HL-60 (cell line): ENCODE measurements around the gene PHRF1.

Experiments used
- DNase-seq, 2 experiments: peaks; one replicate each; pipeline ENCODE4 v3.0.0-alpha.2; 2010 to 2020; ENCODE audit warnings: low read depth in 1 of 2, low spot score in 1 of 2
- H3K27ac ChIP-seq: fragments of 250-450 bp; sonication (Bioruptor Pico); replicated peaks from 2 replicates; pipeline ENCODE4 v1.5.1; 2020; ENCODE audit warnings: mild to moderate bottlenecking, moderate library complexity
- H3K27me3 ChIP-seq: fragments of 250-450 bp; sonication (Bioruptor Pico); 2 replicates; pipeline ENCODE4 v1.5.1; 2021; ENCODE audit warnings: mild to moderate bottlenecking, moderate library complexity; ENCODE audit not compliant: insufficient read depth, poor library complexity, severe bottlenecking
- H3K4me3 ChIP-seq: replicated peaks from 2 replicates; pipeline ENCODE4 v1.5.1; 2011; ENCODE audit warnings: mild to moderate bottlenecking, control low read depth, low read length; ENCODE audit not compliant: insufficient read depth
- GABPA ChIP-seq: IDR thresholded peaks from 2 replicates; pipeline ENCODE4 v1.6.1; 2012; ENCODE audit warnings: low read depth
- POLR2AphosphoS5 ChIP-seq: IDR thresholded peaks from 2 replicates; pipeline ENCODE4 v1.6.1; 2012; ENCODE audit warnings: low read depth
- SPI1 ChIP-seq: IDR thresholded peaks from 2 replicates; pipeline ENCODE4 v1.6.1; 2012; ENCODE audit warnings: low read depth, mild to moderate bottlenecking, borderline replicate concordance
- TF ChIP-seq, protein P1 (sequence below): IDR thresholded peaks from 2 replicates; pipeline ENCODE4 v1.6.1; 2012; ENCODE audit warnings: low read depth; ENCODE audit not compliant: insufficient replicate concordance
- TF ChIP-seq, protein P2 (sequence below): IDR thresholded peaks from one replicate; pipeline ENCODE4 v1.5.1; 2011; ENCODE audit warnings: low read length, control low read depth, inconsistent platforms; ENCODE audit not compliant: insufficient read depth

PHRF1 gene

DNA sequence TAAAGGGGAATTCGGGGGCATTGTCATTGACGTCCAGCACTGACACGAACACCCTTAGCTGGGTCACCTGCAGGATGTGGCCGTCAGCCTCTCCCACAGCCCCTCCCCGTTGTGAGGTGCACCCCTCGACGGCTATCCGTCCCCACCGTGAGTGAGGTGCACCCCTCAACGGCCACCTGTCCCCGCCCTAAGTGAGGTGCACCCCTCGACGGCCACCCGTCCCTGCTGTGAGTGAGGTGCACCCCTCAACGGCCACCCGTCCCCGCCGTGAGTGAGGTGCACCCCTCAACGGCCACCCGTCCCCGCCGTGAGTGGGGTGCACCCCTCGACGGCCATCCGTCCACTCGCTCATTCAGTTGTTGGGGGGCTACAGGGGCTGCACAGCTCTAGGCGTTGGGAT is 45.6 kb downstream of the PHRF1 start:
- no peak for TF ChIP-seq GABPA
- TF ChIP-seq, protein P1, sequence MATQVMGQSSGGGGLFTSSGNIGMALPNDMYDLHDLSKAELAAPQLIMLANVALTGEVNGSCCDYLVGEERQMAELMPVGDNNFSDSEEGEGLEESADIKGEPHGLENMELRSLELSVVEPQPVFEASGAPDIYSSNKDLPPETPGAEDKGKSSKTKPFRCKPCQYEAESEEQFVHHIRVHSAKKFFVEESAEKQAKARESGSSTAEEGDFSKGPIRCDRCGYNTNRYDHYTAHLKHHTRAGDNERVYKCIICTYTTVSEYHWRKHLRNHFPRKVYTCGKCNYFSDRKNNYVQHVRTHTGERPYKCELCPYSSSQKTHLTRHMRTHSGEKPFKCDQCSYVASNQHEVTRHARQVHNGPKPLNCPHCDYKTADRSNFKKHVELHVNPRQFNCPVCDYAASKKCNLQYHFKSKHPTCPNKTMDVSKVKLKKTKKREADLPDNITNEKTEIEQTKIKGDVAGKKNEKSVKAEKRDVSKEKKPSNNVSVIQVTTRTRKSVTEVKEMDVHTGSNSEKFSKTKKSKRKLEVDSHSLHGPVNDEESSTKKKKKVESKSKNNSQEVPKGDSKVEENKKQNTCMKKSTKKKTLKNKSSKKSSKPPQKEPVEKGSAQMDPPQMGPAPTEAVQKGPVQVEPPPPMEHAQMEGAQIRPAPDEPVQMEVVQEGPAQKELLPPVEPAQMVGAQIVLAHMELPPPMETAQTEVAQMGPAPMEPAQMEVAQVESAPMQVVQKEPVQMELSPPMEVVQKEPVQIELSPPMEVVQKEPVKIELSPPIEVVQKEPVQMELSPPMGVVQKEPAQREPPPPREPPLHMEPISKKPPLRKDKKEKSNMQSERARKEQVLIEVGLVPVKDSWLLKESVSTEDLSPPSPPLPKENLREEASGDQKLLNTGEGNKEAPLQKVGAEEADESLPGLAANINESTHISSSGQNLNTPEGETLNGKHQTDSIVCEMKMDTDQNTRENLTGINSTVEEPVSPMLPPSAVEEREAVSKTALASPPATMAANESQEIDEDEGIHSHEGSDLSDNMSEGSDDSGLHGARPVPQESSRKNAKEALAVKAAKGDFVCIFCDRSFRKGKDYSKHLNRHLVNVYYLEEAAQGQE, result no peak
- TF ChIP-seq, protein P2, sequence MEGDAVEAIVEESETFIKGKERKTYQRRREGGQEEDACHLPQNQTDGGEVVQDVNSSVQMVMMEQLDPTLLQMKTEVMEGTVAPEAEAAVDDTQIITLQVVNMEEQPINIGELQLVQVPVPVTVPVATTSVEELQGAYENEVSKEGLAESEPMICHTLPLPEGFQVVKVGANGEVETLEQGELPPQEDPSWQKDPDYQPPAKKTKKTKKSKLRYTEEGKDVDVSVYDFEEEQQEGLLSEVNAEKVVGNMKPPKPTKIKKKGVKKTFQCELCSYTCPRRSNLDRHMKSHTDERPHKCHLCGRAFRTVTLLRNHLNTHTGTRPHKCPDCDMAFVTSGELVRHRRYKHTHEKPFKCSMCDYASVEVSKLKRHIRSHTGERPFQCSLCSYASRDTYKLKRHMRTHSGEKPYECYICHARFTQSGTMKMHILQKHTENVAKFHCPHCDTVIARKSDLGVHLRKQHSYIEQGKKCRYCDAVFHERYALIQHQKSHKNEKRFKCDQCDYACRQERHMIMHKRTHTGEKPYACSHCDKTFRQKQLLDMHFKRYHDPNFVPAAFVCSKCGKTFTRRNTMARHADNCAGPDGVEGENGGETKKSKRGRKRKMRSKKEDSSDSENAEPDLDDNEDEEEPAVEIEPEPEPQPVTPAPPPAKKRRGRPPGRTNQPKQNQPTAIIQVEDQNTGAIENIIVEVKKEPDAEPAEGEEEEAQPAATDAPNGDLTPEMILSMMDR, result no peak
- TF ChIP-seq SPI1, result no peak
- no peak for TF ChIP-seq POLR2AphosphoS5
- Histone ChIP-seq H3K27me3 (no peaks in the 10 kb centered on the region), H3K27ac (no peak overlapping the region), H3K4me3 (no peak overlapping the region)
- DNase-seq, result no peak

DNA sequence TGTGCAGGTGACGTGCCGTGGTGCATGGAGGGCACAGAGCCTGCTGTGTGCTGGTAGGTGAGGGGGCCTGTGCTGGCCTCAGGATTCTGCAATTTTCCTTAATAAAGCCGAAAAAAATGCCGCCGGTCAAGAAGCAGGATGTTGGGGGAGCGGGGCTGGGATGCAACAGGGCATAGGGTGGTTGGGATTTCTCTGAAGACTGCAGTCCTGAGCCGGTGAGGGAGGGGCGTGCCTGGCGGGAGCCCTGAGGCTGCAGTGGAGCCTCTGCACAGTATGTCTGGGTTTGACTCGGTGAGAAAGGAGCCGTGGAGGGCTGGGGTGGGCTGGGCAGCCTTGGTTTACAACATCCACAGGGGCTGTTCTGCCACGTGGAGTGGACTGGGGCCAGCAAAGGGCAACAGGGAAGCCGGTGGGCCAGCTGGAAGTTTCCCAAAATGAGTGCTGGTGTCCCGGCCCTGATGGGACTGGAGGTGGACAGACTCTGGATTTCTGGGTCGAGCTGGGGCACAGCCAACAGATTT is 47.1 kb downstream of the PHRF1 start:
- no peak overlapping the region for H3K27ac ChIP-seq
- no peak for TF ChIP-seq POLR2AphosphoS5
- TF ChIP-seq, protein P2, result no peak
- no peak for TF ChIP-seq GABPA
- TF ChIP-seq, protein P1, result no peak
- no peak for TF ChIP-seq SPI1
- H3K4me3 ChIP-seq, result no peak overlapping the region
- H3K27me3 ChIP-seq, result no peaks in the 10 kb centered on the region
- no peak for DNase-seq

DNA sequence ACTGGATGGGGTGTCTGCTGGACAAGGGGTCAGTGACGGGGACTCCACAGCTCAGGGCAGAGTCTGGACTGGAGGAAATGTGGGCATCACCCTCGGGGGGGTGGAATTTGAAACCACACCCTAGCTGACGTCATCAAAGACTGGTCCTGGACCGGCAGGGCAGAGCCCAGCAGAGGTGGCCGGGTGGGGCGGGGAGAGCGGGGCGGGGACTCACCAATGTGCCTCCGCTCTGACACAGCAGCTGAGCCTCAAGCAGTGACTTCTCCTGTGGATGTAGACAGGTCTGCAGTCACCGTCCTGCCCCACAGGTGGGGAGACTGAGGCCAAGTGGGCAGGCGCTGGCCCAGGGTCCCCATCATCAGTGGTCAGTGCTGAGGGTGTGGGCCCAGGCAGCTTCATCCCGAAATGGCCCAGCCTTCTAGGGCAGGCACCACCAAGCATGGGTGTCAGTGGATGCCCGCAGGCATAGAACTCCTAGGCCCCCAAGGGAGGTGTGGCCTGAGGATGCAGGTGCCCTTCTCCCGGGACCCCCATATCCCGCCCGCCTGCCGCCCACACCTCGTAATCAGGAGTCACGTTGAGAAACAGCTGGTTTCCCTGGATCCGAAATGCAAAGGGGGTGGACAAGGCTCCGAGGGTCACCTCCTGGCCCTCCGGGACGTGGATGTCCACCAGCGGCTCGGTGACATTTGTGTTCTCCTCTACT is 47.9 kb downstream of the PHRF1 start:
- no peak for DNase-seq
- no peak overlapping the region for H3K27ac ChIP-seq
- TF ChIP-seq POLR2AphosphoS5 (no peak), GABPA (no peak), SPI1 (no peak)
- TF ChIP-seq, protein P1, result no peak
- TF ChIP-seq, protein P2, result no peak
- H3K4me3 ChIP-seq, result no peak overlapping the region
- H3K27me3 ChIP-seq, result no peaks in the 10 kb centered on the region
